Measurements from ENCODE around the gene PLCH1.

DNA sequence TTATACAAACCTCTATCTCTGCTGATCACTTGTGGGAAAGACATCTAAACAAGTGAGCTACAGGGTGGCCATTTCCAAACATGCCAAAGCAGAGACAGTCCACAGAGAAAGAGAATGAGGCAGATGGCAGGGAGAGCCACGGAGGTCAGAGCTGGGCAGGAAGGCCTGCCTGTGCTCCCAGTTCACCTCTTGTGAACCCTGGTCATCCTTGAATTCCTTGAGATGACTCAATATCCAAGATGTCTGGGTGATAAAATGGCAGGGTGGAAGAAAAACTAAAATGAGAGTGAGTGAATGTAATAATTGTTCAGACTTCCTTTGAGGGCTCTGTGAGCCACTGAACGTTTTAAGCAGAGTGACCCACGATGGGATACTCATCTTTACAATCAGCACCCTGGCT is 104.8 kb downstream of the PLCH1 start:
- TF ChIP-seq ZNF274 (IDR thresholded peaks at IDR 0.05; ENCODE audit: borderline replicate concordance, extremely low read depth, low read length) = no peak
- TF ChIP-seq, protein P1, sequence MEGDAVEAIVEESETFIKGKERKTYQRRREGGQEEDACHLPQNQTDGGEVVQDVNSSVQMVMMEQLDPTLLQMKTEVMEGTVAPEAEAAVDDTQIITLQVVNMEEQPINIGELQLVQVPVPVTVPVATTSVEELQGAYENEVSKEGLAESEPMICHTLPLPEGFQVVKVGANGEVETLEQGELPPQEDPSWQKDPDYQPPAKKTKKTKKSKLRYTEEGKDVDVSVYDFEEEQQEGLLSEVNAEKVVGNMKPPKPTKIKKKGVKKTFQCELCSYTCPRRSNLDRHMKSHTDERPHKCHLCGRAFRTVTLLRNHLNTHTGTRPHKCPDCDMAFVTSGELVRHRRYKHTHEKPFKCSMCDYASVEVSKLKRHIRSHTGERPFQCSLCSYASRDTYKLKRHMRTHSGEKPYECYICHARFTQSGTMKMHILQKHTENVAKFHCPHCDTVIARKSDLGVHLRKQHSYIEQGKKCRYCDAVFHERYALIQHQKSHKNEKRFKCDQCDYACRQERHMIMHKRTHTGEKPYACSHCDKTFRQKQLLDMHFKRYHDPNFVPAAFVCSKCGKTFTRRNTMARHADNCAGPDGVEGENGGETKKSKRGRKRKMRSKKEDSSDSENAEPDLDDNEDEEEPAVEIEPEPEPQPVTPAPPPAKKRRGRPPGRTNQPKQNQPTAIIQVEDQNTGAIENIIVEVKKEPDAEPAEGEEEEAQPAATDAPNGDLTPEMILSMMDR (IDR thresholded peaks at IDR 0.05; ENCODE audit: control extremely low read depth in 1 of 3, insufficient read depth in 1 of 3, low read depth in 1 of 3, low read length in 3 of 3) = no peak
- TF ChIP-seq CREB1 (IDR thresholded peaks at IDR 0.05) = no peak
- no peak for TF ChIP-seq HDAC6 (IDR thresholded peaks at IDR 0.05; ENCODE audit: low read depth, low read length)
- no peak for TF ChIP-seq SIRT6 (IDR thresholded peaks at IDR 0.05; ENCODE audit: low read length)
- TF ChIP-seq NRF1 (IDR thresholded peaks at IDR 0.05; ENCODE audit: low read depth, low read length) = no peak
- no peak for TF ChIP-seq POLR2A (IDR thresholded peaks at IDR 0.05; ENCODE audit: control extremely low read depth in 1 of 2, low read depth in 2 of 2, low read length in 2 of 2)

Measured in H1 (cell line).